Memory B cell (primary cell): ENCODE results near the gene SNTA1.
"Not testable (repeated sequence)": the region's sequence is repeated elsewhere in the genome, so short reads cannot be mapped to it uniquely, and the experiment has no call there.

Experiments used
- ATAC-seq: fragments of 150-1000 bp; cut with Tn5 transposase; 2 replicates; pipeline ENCODE4 v1.10.0; 2021; ENCODE audit warnings: low read depth, mild to moderate bottlenecking, moderate library complexity
- DNase-seq, 2 donors: peaks; one replicate each; pipeline ENCODE4 v3.0.0; 2022; ENCODE audit warnings: low spot score in 2 of 2
- H3K27ac Mint-ChIP-seq: one replicate; pipeline ENCODE4 v1.8.0; 2022; ENCODE audit warnings: mild to moderate bottlenecking, moderate library complexity, mixed read lengths
- H3K27me3 Mint-ChIP-seq: one replicate; pipeline ENCODE4 v1.8.0; 2022; ENCODE audit warnings: mixed read lengths
- H3K36me3 Mint-ChIP-seq: one replicate; pipeline ENCODE4 v1.8.0; 2022; ENCODE audit warnings: mild to moderate bottlenecking, mixed read lengths
- H3K4me1 Mint-ChIP-seq: one replicate; pipeline ENCODE4 v1.8.0; 2022; ENCODE audit warnings: mixed read lengths
- H3K4me3 Mint-ChIP-seq: one replicate; pipeline ENCODE4 v1.8.0; 2022; ENCODE audit warnings: mild to moderate bottlenecking, moderate library complexity, mixed read lengths
- H3K9me3 Mint-ChIP-seq: one replicate; pipeline ENCODE4 v1.8.0; 2022; ENCODE audit warnings: mixed read lengths

The SNTA1 gene

GRCh38 chr20:33404281-33404680 is 39.3 kb downstream of the SNTA1 start:
- no peaks in the 10 kb centered on the region for H3K9me3 Mint-ChIP-seq
- ATAC-seq (no peak), DNase-seq (no peak)
- H3K4me3 Mint-ChIP-seq = no peak overlapping the region
- H3K27ac Mint-ChIP-seq = no peak overlapping the region
- no peaks in the 10 kb centered on the region for H3K27me3 Mint-ChIP-seq
- peaks cover 6% of the 10 kb centered on the region for H3K36me3 Mint-ChIP-seq
- peaks cover 39% of the 10 kb centered on the region for H3K4me1 Mint-ChIP-seq

- ATAC-seq (no peak), DNase-seq (no peak)
- Mint-ChIP-seq H3K9me3 (no peaks in the 10 kb centered on the region), H3K27ac (no peak overlapping the region), H3K4me1 (peaks cover 26% of the 10 kb centered on the region), H3K36me3 (peaks cover 3% of the 10 kb centered on the region), H3K27me3 (no peaks in the 10 kb centered on the region), H3K4me3 (peak overlapping the region; percentile 97)
Measured at GRCh38 chr20:33401921-33402369, 41.6 kb downstream of the SNTA1 start.

- Mint-ChIP-seq H3K36me3 (peaks cover 3% of the 10 kb centered on the region), H3K27me3 (no peaks in the 10 kb centered on the region), H3K4me1 (peaks cover 27% of the 10 kb centered on the region), H3K27ac (peak within 1 kb of the TSS; percentile 95), H3K4me3 (peak within 1 kb of the TSS; percentile 97), H3K9me3 (no peaks in the 10 kb centered on the region)
- peak; percentile 78 to 84 for DNase-seq
- ATAC-seq = peak; percentile 99
Measured at GRCh38 chr20:33401184-33401920, 42.2 kb downstream of the SNTA1 start, which contains the start of gene CDK5RAP1. CDK5RAP1 (minus strand) TSS chr20:33401519; CDS start chr20:33397064, 4,455 bp downstream.

- Mint-ChIP-seq H3K27me3 (no peaks in the 10 kb centered on the region), H3K9me3 (no peaks in the 10 kb centered on the region), H3K4me1 (peaks cover 27% of the 10 kb centered on the region), H3K4me3 (peak overlapping the region; percentile 97), H3K27ac (peak overlapping the region; percentile 95), H3K36me3 (peaks cover 3% of the 10 kb centered on the region)
- ATAC-seq (no peak), DNase-seq (no peak)
Measured at GRCh38 chr20:33400812-33401183, 42.8 kb downstream of the SNTA1 start.

- Mint-ChIP-seq H3K27ac (no peak overlapping the region), H3K27me3 (no peaks in the 10 kb centered on the region), H3K4me1 (peaks cover 27% of the 10 kb centered on the region), H3K4me3 (peak overlapping the region; percentile 97), H3K9me3 (no peaks in the 10 kb centered on the region), H3K36me3 (peaks cover 3% of the 10 kb centered on the region)
- ATAC-seq (no peak), DNase-seq (no peak)
Measured at GRCh38 chr20:33399924-33400323, 43.6 kb downstream of the SNTA1 start.

GRCh38 chr20:33394718-33395117 is 48.8 kb downstream of the SNTA1 start:
- Mint-ChIP-seq H3K36me3 (peaks cover 18% of the 10 kb centered on the region), H3K4me3 (no peak overlapping the region), H3K4me1 (peaks cover 21% of the 10 kb centered on the region), H3K27me3 (no peaks in the 10 kb centered on the region), H3K9me3 (no peaks in the 10 kb centered on the region), H3K27ac (no peak overlapping the region)
- ATAC-seq = no peak
- DNase-seq = no peak

- Mint-ChIP-seq H3K27ac (no peak overlapping the region), H3K4me3 (no peak overlapping the region), H3K27me3 (no peaks in the 10 kb centered on the region), H3K36me3 (peaks cover 19% of the 10 kb centered on the region), H3K4me1 (peaks cover 16% of the 10 kb centered on the region), H3K9me3 (no peaks in the 10 kb centered on the region)
- DNase-seq (no peak), ATAC-seq (no peak)
Measured at GRCh38 chr20:33393609-33394008, 50.0 kb downstream of the SNTA1 start.

- Mint-ChIP-seq H3K27me3 (no peaks in the 10 kb centered on the region), H3K27ac (no peak overlapping the region), H3K4me3 (no peak overlapping the region), H3K9me3 (no peaks in the 10 kb centered on the region), H3K36me3 (peaks cover 27% of the 10 kb centered on the region), H3K4me1 (peaks cover 9% of the 10 kb centered on the region)
- no peak for ATAC-seq
- no peak for DNase-seq
Measured at GRCh38 chr20:33391722-33392415, 51.7 kb downstream of the SNTA1 start.

GRCh38 chr20:33389326-33389725 is 54.2 kb downstream of the SNTA1 start:
- peaks cover 31% of the 10 kb centered on the region for H3K36me3 Mint-ChIP-seq
- not testable (repeated sequence) for H3K27me3 Mint-ChIP-seq, H3K9me3 Mint-ChIP-seq, DNase-seq, H3K4me1 Mint-ChIP-seq, H3K4me3 Mint-ChIP-seq, ATAC-seq, H3K27ac Mint-ChIP-seq

- ATAC-seq (no peak), DNase-seq (no peak)
- no peaks in the 10 kb centered on the region for H3K9me3 Mint-ChIP-seq
- no peaks in the 10 kb centered on the region for H3K27me3 Mint-ChIP-seq
- no peak overlapping the region for H3K27ac Mint-ChIP-seq
- H3K4me3 Mint-ChIP-seq = no peak overlapping the region
- peaks cover 30% of the 10 kb centered on the region for H3K36me3 Mint-ChIP-seq
- H3K4me1 Mint-ChIP-seq = peaks cover 5% of the 10 kb centered on the region
Measured at GRCh38 chr20:33388268-33388667, 55.3 kb downstream of the SNTA1 start.

- DNase-seq = no peak
- H3K36me3 Mint-ChIP-seq = peaks cover 24% of the 10 kb centered on the region
- peaks cover 2% of the 10 kb centered on the region for H3K4me1 Mint-ChIP-seq
- no peak overlapping the region for H3K4me3 Mint-ChIP-seq
- H3K9me3 Mint-ChIP-seq = no peaks in the 10 kb centered on the region
- H3K27me3 Mint-ChIP-seq = no peaks in the 10 kb centered on the region
- H3K27ac Mint-ChIP-seq = no peak overlapping the region
- no peak for ATAC-seq
Measured at GRCh38 chr20:33387177-33387576, 56.4 kb downstream of the SNTA1 start.

GRCh38 chr20:33386673-33387072 is 56.9 kb downstream of the SNTA1 start:
- Mint-ChIP-seq H3K4me3 (no peak overlapping the region), H3K27ac (peak overlapping the region; percentile 31), H3K27me3 (no peaks in the 10 kb centered on the region), H3K36me3 (peaks cover 26% of the 10 kb centered on the region), H3K4me1 (peaks cover 2% of the 10 kb centered on the region), H3K9me3 (no peaks in the 10 kb centered on the region)
- DNase-seq (no peak), ATAC-seq (no peak)

- Mint-ChIP-seq H3K4me3 (no peak overlapping the region), H3K36me3 (peaks cover 29% of the 10 kb centered on the region), H3K4me1 (peaks cover 4% of the 10 kb centered on the region), H3K9me3 (no peaks in the 10 kb centered on the region), H3K27me3 (no peaks in the 10 kb centered on the region), H3K27ac (no peak overlapping the region)
- DNase-seq (no peak), ATAC-seq (no peak)
Measured at GRCh38 chr20:33377366-33377765, 66.2 kb downstream of the SNTA1 start.

- DNase-seq = no peak
- peaks cover 21% of the 10 kb centered on the region for H3K36me3 Mint-ChIP-seq
Measured at GRCh38 chr20:33373735-33374605, 69.6 kb downstream of the SNTA1 start.

More at GRCh38 chr20:33373735-33374605, 69.6 kb downstream of the SNTA1 start:
- Mint-ChIP-seq H3K4me3 (no peak overlapping the region), H3K27ac (peak overlapping the region; percentile 45), H3K9me3 (no peaks in the 10 kb centered on the region), H3K4me1 (peaks cover 10% of the 10 kb centered on the region), H3K27me3 (no peaks in the 10 kb centered on the region)
- no peak for ATAC-seq
